GM18861 (cell line): ENCODE measurements around the gene GDI2.
"Not testable (repeated sequence)": the region's sequence is repeated elsewhere in the genome, so short reads cannot be mapped to it uniquely, and the experiment has no call there.

ENCODE experiments used
- ATAC-seq: cut with Tn5 transposase; IDR thresholded peaks from one replicate; pipeline ENCODE4 v1.9.1; 2021; ENCODE audit not compliant: unreplicated experiment

The GDI2 gene

GRCh38 chr10:5813341-5814109 lies at the start of gene GDI2:
Gene GDI2, minus strand, starts transcription at chr10:5813434. Its CDS starts 176 bp downstream, at chr10:5813258.
- peak; percentile 59 for ATAC-seq

- peak; percentile 95 for ATAC-seq
Measured at GRCh38 chr10:5862360-5862961, 49.2 kb upstream of the GDI2 start.

- no peak for ATAC-seq
Measured at GRCh38 chr10:5860066-5860465, 46.8 kb upstream of the GDI2 start.

GRCh38 chr10:5858811-5859210 lies 45.6 kb upstream of the GDI2 start:
- ATAC-seq, result no peak

GRCh38 chr10:5856701-5857004 lies 43.4 kb upstream of the GDI2 start:
- no peak for ATAC-seq

GRCh38 chr10:5855979-5856700 lies 42.9 kb upstream of the GDI2 start:
- ATAC-seq, result no peak

GRCh38 chr10:5854131-5854475 lies 40.9 kb upstream of the GDI2 start:
- ATAC-seq, result no peak

GRCh38 chr10:5846667-5847066 lies 33.4 kb upstream of the GDI2 start:
- ATAC-seq, result not testable (repeated sequence)

GRCh38 chr10:5844345-5845055 lies 31.3 kb upstream of the GDI2 start:
- no peak for ATAC-seq

GRCh38 chr10:5843686-5844344 lies 30.6 kb upstream of the GDI2 start:
- no peak for ATAC-seq

GRCh38 chr10:5841965-5842364 lies 28.7 kb upstream of the GDI2 start:
- no peak for ATAC-seq

GRCh38 chr10:5840314-5841307 lies 27.4 kb upstream of the GDI2 start:
- ATAC-seq, result peak; percentile 82

- ATAC-seq, result not testable (repeated sequence)
Measured at GRCh38 chr10:5836181-5836580, 22.9 kb upstream of the GDI2 start.

- no peak for ATAC-seq
Measured at GRCh38 chr10:5835446-5836095, 22.3 kb upstream of the GDI2 start.

- ATAC-seq, result no peak
Measured at GRCh38 chr10:5833814-5834213, 20.6 kb upstream of the GDI2 start.

- ATAC-seq, result no peak
Measured at GRCh38 chr10:5832946-5833345, 19.7 kb upstream of the GDI2 start.

GRCh38 chr10:5831446-5831782 lies 18.2 kb upstream of the GDI2 start:
- ATAC-seq, result no peak

- no peak for ATAC-seq
Measured at GRCh38 chr10:5830629-5831445, 17.6 kb upstream of the GDI2 start.

- ATAC-seq, result no peak
Measured at GRCh38 chr10:5829267-5829666, 16.0 kb upstream of the GDI2 start.
